H1 (cell line): ENCODE measurements around the gene S100P. TPM values are rescaled to one million over a fixed set of nuclear protein-coding genes. Genes with fewer than 3 reads are reported as not detected.
A peak's percentile ranks its signal among the peaks of the same experiment; 100 is the strongest.

Experiments
- CTCF ChIA-PET: fragments of 300-600 bp; sonication (Branson Sonifier 250); formaldehyde crosslinking; loops from one replicate; lab custom pipeline; 2021; ENCODE audit not compliant: partially characterized antibody; lab: Charles Lee
- POLR2A ChIA-PET: fragments of 300-600 bp; sonication (Branson Sonifier 250); formaldehyde crosslinking; loops from one replicate; lab custom pipeline; 2021; ENCODE audit warnings: inconsistent platforms; ENCODE audit not compliant: partially characterized antibody; lab: Charles Lee
- DNase-seq, 2 experiments: peaks; one replicate each; pipeline versions ENCODE4 v3.0.0 to v3.0.0-alpha.2; 2010 to 2022; ENCODE audit warnings: low spot score in 2 of 2, low read depth in 1 of 2, mixed read lengths in 1 of 2
- FAIRE-seq: peaks from 2 replicates; lab custom pipeline; 2011; peaks lifted over from hg19 to GRCh38; lab: Jason Lieb, UNC
- H2AFZ ChIP-seq: 2 replicates; pipeline ENCODE4 v1.8.1; 2012; ENCODE audit warnings: low read length, inconsistent platforms
- H2AK5ac ChIP-seq: 2 replicates; pipeline ENCODE4 v1.6.1; 2013; ENCODE audit warnings: low read depth, low read length
- H2BK120ac ChIP-seq: replicated peaks from 2 replicates; pipeline ENCODE3; 2013; ENCODE audit warnings: low read depth, low read length, inconsistent platforms
- H2BK12ac ChIP-seq: 2 replicates; pipeline ENCODE4 v1.6.1; 2013; ENCODE audit warnings: low read depth, low read length
- H2BK15ac ChIP-seq: 2 replicates; pipeline ENCODE4 v1.6.1; 2013; ENCODE audit warnings: low read length
- H2BK20ac ChIP-seq: 2 replicates; pipeline ENCODE4 v1.6.1; 2013; ENCODE audit warnings: low read length
- H2BK5ac ChIP-seq: 2 replicates; pipeline ENCODE4 v1.6.1; 2013; ENCODE audit warnings: low read depth, low read length
- H3K14ac ChIP-seq: 2 replicates; pipeline ENCODE4 v1.6.1; 2013; ENCODE audit warnings: inconsistent platforms; ENCODE audit not compliant: insufficient read length
- H3K18ac ChIP-seq: 2 replicates; pipeline ENCODE4 v1.6.1; 2013; ENCODE audit warnings: low read length; ENCODE audit errors: extremely low read depth
- H3K23ac ChIP-seq: 2 replicates; pipeline ENCODE4 v1.6.1; 2013; ENCODE audit warnings: inconsistent platforms; ENCODE audit not compliant: insufficient read length
- H3K23me2 ChIP-seq: 2 replicates; pipeline ENCODE4 v1.6.1; 2013; ENCODE audit warnings: low read depth, low read length
- H3K27ac ChIP-seq: 2 replicates; pipeline ENCODE4 v1.6.1; 2011; ENCODE audit warnings: low read depth, low read length, inconsistent platforms
- H3K27me3 ChIP-seq, 4 experiments: replicated peaks in 1 of 4; 1 replicate in 1 of 4; 2 replicates in 3 of 4; pipeline versions ENCODE4 v1.6.1 to v1.8.1; 2011 to 2013; ENCODE audit warnings: low read length in 3 of 4, mild to moderate bottlenecking in 3 of 4, inconsistent platforms in 2 of 4, mixed read lengths in 2 of 4, moderate library complexity in 1 of 4; ENCODE audit not compliant: control insufficient read depth in 3 of 4, insufficient read depth in 3 of 4; ENCODE audit errors: extremely low read depth in 1 of 4
- H3K36me3 ChIP-seq, 4 experiments: 2 replicates each; pipeline versions ENCODE4 v1.6.1 to v1.8.1; 2011 to 2013; ENCODE audit warnings: mild to moderate bottlenecking in 4 of 4, low read length in 3 of 4, moderate library complexity in 2 of 4, control low read depth in 1 of 4, inconsistent platforms in 1 of 4; ENCODE audit not compliant: insufficient read depth in 4 of 4, control insufficient read depth in 2 of 4
- H3K4ac ChIP-seq: replicated peaks from 2 replicates; pipeline ENCODE3; 2013; ENCODE audit warnings: low read length, low read depth, mixed read lengths, inconsistent platforms; ENCODE audit not compliant: insufficient read length
- H3K4me1 ChIP-seq, 4 experiments: replicated peaks in 1 of 4; 1 replicate in 1 of 4; 2 replicates in 3 of 4; pipeline versions ENCODE4 v1.6.1 to v1.8.1; 2011 to 2013; ENCODE audit warnings: low read length in 3 of 4, inconsistent platforms in 2 of 4, mixed read lengths in 1 of 4; ENCODE audit not compliant: insufficient read depth in 4 of 4, control insufficient read depth in 3 of 4
- H3K4me2 ChIP-seq, 2 experiments: 2 replicates each; pipeline versions ENCODE4 v1.6.1 to v1.8.1; 2011 to 2013; ENCODE audit warnings: low read depth in 2 of 2, low read length in 2 of 2, control low read depth in 1 of 2, inconsistent platforms in 1 of 2, mild to moderate bottlenecking in 1 of 2; ENCODE audit not compliant: insufficient read depth in 1 of 2
- H3K4me3 ChIP-seq, 4 experiments: fragments of 200-600, 300-600 bp in 1 of 4; sonication (generic), shearing (Covaris generic), sonication (Bioruptor Twin) in 1 of 4; 2 replicates each; pipeline versions ENCODE4 v1.5.1 to v1.8.1; 2011 to 2016; ENCODE audit warnings: low read length in 4 of 4, low read depth in 3 of 4, control low read depth in 2 of 4, inconsistent platforms in 2 of 4, mild to moderate bottlenecking in 2 of 4, mixed read lengths in 1 of 4, moderate library complexity in 1 of 4; ENCODE audit not compliant: insufficient read depth in 2 of 4; ENCODE audit errors: extremely low read depth in 1 of 4
- H3K56ac ChIP-seq: replicated peaks from 2 replicates; pipeline ENCODE3; 2013; ENCODE audit warnings: low read depth, mild to moderate bottlenecking, mixed read lengths, low read length, inconsistent platforms; ENCODE audit not compliant: insufficient read length
- H3K79me1 ChIP-seq: 2 replicates; pipeline ENCODE4 v1.6.1; 2013; ENCODE audit warnings: low read depth, low read length, control low read depth
- H3K79me2 ChIP-seq, 2 experiments: 2 replicates each; pipeline versions ENCODE4 v1.6.1 to v1.8.1; 2012 to 2013; ENCODE audit warnings: low read length in 2 of 2, mild to moderate bottlenecking in 2 of 2, inconsistent platforms in 1 of 2; ENCODE audit not compliant: insufficient read depth in 2 of 2, control insufficient read depth in 1 of 2
- H3K9ac ChIP-seq, 4 experiments: replicated peaks in 1 of 4; 1 replicate in 1 of 4; 2 replicates in 3 of 4; pipeline versions ENCODE4 v1.6.1 to v1.8.1; 2011 to 2013; ENCODE audit warnings: low read depth in 3 of 4, low read length in 3 of 4, control low read depth in 2 of 4, mild to moderate bottlenecking in 2 of 4, moderate library complexity in 2 of 4, inconsistent platforms in 1 of 4; ENCODE audit errors: extremely low read depth in 1 of 4
- H3K9me3 ChIP-seq, 2 experiments: 2 replicates each; pipeline versions ENCODE4 v1.6.1 to v1.8.1; 2012 to 2013; ENCODE audit warnings: mild to moderate bottlenecking in 2 of 2, moderate library complexity in 2 of 2, control low read depth in 1 of 2, inconsistent platforms in 1 of 2, low read depth in 1 of 2, low read length in 1 of 2, mixed read lengths in 1 of 2; ENCODE audit not compliant: insufficient read depth in 2 of 2
- H4K20me1 ChIP-seq, 2 experiments: replicated peaks in 1 of 2; 2 replicates each; pipeline versions ENCODE3 to v1.8.1; 2011 to 2013; ENCODE audit warnings: inconsistent platforms in 2 of 2, low read length in 2 of 2, mild to moderate bottlenecking in 1 of 2; ENCODE audit not compliant: insufficient read depth in 2 of 2, control insufficient read depth in 1 of 2
- H4K5ac ChIP-seq: 2 replicates; pipeline ENCODE4 v1.6.1; 2013; ENCODE audit warnings: low read length, low read depth, mixed read lengths, inconsistent platforms; ENCODE audit not compliant: insufficient read length
- H4K8ac ChIP-seq: 2 replicates; pipeline ENCODE4 v1.8.0; 2013; ENCODE audit warnings: mild to moderate bottlenecking, moderate library complexity, low read length, inconsistent platforms; ENCODE audit not compliant: insufficient read depth; ENCODE audit errors: extremely low read depth
- H4K91ac ChIP-seq: replicated peaks from 2 replicates; pipeline ENCODE3; 2013; ENCODE audit warnings: low read length, mixed read lengths, inconsistent platforms; ENCODE audit not compliant: insufficient read length
- ASH2L ChIP-seq: fragments of 200-600, 300-600 bp; sonication (generic); IDR thresholded peaks from one replicate; pipeline ENCODE4 v1.7.1; 2017; ENCODE audit warnings: low read length
- BACH1 ChIP-seq: IDR thresholded peaks from 2 replicates; pipeline ENCODE4 v1.6.1; 2012; ENCODE audit warnings: low read length, improper control_type of control experiment
- CTBP2 ChIP-seq: IDR thresholded peaks from 2 replicates; pipeline ENCODE4 v1.7.0; 2011; ENCODE audit warnings: borderline replicate concordance, mild to moderate bottlenecking, moderate library complexity, mixed read lengths, low read length; ENCODE audit not compliant: insufficient read depth, insufficient read length
- EGR1 ChIP-seq: IDR thresholded peaks from 2 replicates; pipeline ENCODE4 v1.6.1; 2011; ENCODE audit warnings: low read depth, low read length, borderline replicate concordance
- GTF2F1 ChIP-seq: IDR thresholded peaks from 2 replicates; pipeline ENCODE4 v1.6.1; 2012; ENCODE audit warnings: low read depth, low read length, improper control_type of control experiment, borderline replicate concordance
- KDM4A ChIP-seq: IDR thresholded peaks from one replicate; pipeline ENCODE4 v1.7.1; 2012; ENCODE audit warnings: low read depth, mild to moderate bottlenecking, moderate library complexity, low read length, inconsistent platforms; ENCODE audit not compliant: severe bottlenecking
- SUZ12 ChIP-seq: fragments of 200-600 bp; sonication (generic); IDR thresholded peaks from 2 replicates; pipeline ENCODE4 v1.6.1; 2012; ENCODE audit warnings: mild to moderate bottlenecking, inconsistent platforms, low read length, moderate library complexity, mixed read lengths
- TAF7 ChIP-seq: optimal IDR thresholded peaks from 2 replicates; pipeline ENCODE3; 2011; ENCODE audit warnings: low read depth, mild to moderate bottlenecking, inconsistent platforms, low read length, moderate library complexity, borderline replicate concordance
- YY1 ChIP-seq: IDR thresholded peaks from 2 replicates; pipeline ENCODE4 v1.6.1; 2011; ENCODE audit warnings: low read depth, mild to moderate bottlenecking, low read length
- WGBS, 2 experiments: shearing (Covaris generic) in 1 of 2; methylation state at CpG; one replicate each; pipeline versions ENCODE4 v1.1.6 to v1.1.7; 2013 to 2015; ENCODE audit warnings: low lambda C conversion rate in 2 of 2, mixed read lengths in 2 of 2, inconsistent platforms in 1 of 2, low coverage in 1 of 2, missing lambda C conversion rate in 1 of 2; ENCODE audit not compliant: insufficient replicate concordance in 2 of 2, insufficient coverage in 1 of 2, insufficient read length in 1 of 2; ENCODE audit errors: extremely low coverage in 1 of 2, missing lambda C conversion rate in 1 of 2; 5-methylcytosine and 5-hydroxymethylcytosine counted together
- polyA plus RNA-seq, 7 experiments: library from polyadenylated mRNA; depleted of rRNA in 3 of 7; stranded (reverse) in 5 of 7; unstranded in 2 of 7; fragments of >200 nt in 5 of 7; fragments of 200-250 nt in 2 of 7; gene quantifications; 1 replicate in 5 of 7; 2 replicates in 1 of 7; 4 replicates in 1 of 7; pipeline versions ENCODE4 v1.2.1 to v1.2.3, GENCODE V29; 2011 to 2013; ENCODE audit warnings: missing spikeins in 2 of 7, mixed read lengths in 2 of 7
- total RNA-seq: library from RNA; stranded (reverse); fragmentation: NEBNext Ultra II Directional; extraction: Animal tissue kit (Norgen Biotek cat#: 25700); gene quantifications from 2 replicates; pipeline ENCODE4 v1.2.1, GENCODE V29; 2021
- TF ChIP-seq, protein P1 (sequence below): IDR thresholded peaks from 2 replicates; pipeline ENCODE4 v1.6.1; 2012; ENCODE audit warnings: inconsistent platforms
- TF ChIP-seq, protein P2 (sequence below): IDR thresholded peaks from 2 replicates; pipeline ENCODE4 v1.6.1; 2012; ENCODE audit warnings: inconsistent platforms

The S100P gene
- total and polyA plus RNA-seq, 2 of the 8 experiments (the other 6 are each of a cell fraction or from before 2014, with no cell fraction given), result not detected

DNA sequence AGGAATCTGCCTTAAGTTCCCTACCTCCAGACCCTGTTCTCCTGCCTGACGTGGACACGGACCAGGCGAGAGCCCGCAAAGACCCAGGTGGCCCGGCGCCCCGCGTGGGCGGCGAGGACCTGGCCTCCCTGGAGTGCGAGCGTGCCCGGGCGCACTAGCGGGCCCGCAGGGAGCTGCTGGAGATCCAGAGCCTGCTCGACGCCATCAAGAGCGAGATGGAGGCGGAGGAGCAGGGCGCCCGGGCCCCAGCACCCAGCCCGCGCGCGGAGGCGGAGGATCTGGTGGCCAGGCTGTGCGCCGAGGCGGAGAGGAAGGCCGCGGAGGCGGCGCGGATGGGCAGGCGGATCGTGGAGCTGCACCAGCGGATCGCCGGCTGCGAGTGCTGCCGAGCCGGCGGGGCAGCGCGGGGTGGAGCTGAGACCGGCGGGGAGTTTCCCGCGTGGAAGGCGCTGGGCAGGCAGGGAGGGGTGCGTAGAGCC lies 35.0 kb upstream of the S100P start:
- Histone ChIP-seq H3K9me3 (no peaks in the 10 kb centered on the region), H2BK120ac (no peak overlapping the region), H3K4me3 (peak overlapping the region; percentile 28 to 56 (median 36); a peak in 7 of 8 replicates), H3K56ac (no peak overlapping the region), H3K36me3 (no peaks in the 10 kb centered on the region), H3K18ac (peak overlapping the region; percentile 60), H2AFZ (peak overlapping the region; percentile 43), H3K79me1 (no peaks in the 10 kb centered on the region), H3K79me2 (no peaks in the 10 kb centered on the region), H3K23me2 (peaks cover 6% of the 10 kb centered on the region; the same call in 1 of the 2 replicates), H2BK12ac (no peak overlapping the region), H2BK15ac (no peak overlapping the region; the same call in 1 of the 2 replicates), H3K14ac (no peak overlapping the region), H3K27me3 (peaks cover 0 to 24% (median 16%) of the 10 kb centered on the region in 4 experiments; a peak in 5 of 7 replicates), H4K5ac (no peak overlapping the region), H2BK5ac (peak overlapping the region; percentile 52; the same call in 1 of the 2 replicates), H2AK5ac (no peak overlapping the region), H2BK20ac (no peak overlapping the region), H3K9ac (no peak overlapping the region; a peak in 1 of 7 replicates), H3K4me1 (no peaks in the 10 kb centered on the region; a peak in 2 of 7 replicates), H4K8ac (no peak overlapping the region; the same call in 1 of the 2 replicates), H4K91ac (no peak overlapping the region), H3K23ac (no peak overlapping the region), H4K20me1 (no peaks in the 10 kb centered on the region), H3K27ac (no peak overlapping the region), H3K4ac (no peak overlapping the region), H3K4me2 (peak overlapping the region; percentile 73 to 90)
- WGBS, 2 experiments, result 16% methylated on average over 37 of the region's 52 CpGs; no CpG with 5 or more reads in 1 of the 2 experiments
- POLR2A ChIA-PET, result interaction anchor here (0.7 to 1.5 kb wide), 7 partner anchors 12 to 27 kb away, joined by 3 to 5 read pairs (median 4); partner anchors contain the start of gene MRFAP1
- DNase-seq, result peak in 1 of 2 experiments; percentile 73
- CTCF ChIA-PET, result interaction anchor here (0.6 to 2.2 kb wide), 9 partner anchors 16 to 1248 kb away, joined by 3 to 8 read pairs (median 3); a partner anchor contains a TSS
- no peak for FAIRE-seq
- TF ChIP-seq KDM4A (peak; percentile 61), TAF7 (peak; percentile 15), CTBP2 (no peak), SUZ12 (peak; percentile 54; the same call in 1 of the 2 replicates), EGR1 (peak; percentile 53; the same call in 1 of the 2 replicates), GTF2F1 (no peak), ASH2L (peak; percentile 34), BACH1 (0 out of 2 replicates have a peak, but pooled peaks have one; percentile 5), YY1 (0 out of 2 replicates have a peak, but pooled peaks have one; percentile 36)
- TF ChIP-seq, protein P1, sequence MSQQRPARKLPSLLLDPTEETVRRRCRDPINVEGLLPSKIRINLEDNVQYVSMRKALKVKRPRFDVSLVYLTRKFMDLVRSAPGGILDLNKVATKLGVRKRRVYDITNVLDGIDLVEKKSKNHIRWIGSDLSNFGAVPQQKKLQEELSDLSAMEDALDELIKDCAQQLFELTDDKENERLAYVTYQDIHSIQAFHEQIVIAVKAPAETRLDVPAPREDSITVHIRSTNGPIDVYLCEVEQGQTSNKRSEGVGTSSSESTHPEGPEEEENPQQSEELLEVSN, result peak; percentile 93
- TF ChIP-seq, protein P2, sequence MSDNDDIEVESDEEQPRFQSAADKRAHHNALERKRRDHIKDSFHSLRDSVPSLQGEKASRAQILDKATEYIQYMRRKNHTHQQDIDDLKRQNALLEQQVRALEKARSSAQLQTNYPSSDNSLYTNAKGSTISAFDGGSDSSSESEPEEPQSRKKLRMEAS, result peak; percentile 82
